Activated naive CD8-positive, alpha-beta T cell (primary cell): ENCODE results near the gene LRRC30.

Source experiments
- H3K27ac Mint-ChIP-seq: one replicate; pipeline ENCODE4 v1.8.0; 2021; ENCODE audit warnings: mixed read lengths
- H3K27me3 Mint-ChIP-seq: one replicate; pipeline ENCODE4 v1.8.0; 2021; ENCODE audit warnings: mixed read lengths
- H3K36me3 Mint-ChIP-seq: one replicate; pipeline ENCODE4 v1.8.0; 2021; ENCODE audit warnings: mixed read lengths
- H3K4me1 Mint-ChIP-seq: one replicate; pipeline ENCODE4 v1.8.0; 2021; ENCODE audit warnings: low read depth, mixed read lengths
- H3K4me3 Mint-ChIP-seq: one replicate; pipeline ENCODE4 v1.8.0; 2021; ENCODE audit warnings: mild to moderate bottlenecking, mixed read lengths
- H3K9me3 Mint-ChIP-seq: one replicate; pipeline ENCODE4 v1.8.0; 2021; ENCODE audit warnings: low read depth, mixed read lengths

LRRC30 gene

DNA sequence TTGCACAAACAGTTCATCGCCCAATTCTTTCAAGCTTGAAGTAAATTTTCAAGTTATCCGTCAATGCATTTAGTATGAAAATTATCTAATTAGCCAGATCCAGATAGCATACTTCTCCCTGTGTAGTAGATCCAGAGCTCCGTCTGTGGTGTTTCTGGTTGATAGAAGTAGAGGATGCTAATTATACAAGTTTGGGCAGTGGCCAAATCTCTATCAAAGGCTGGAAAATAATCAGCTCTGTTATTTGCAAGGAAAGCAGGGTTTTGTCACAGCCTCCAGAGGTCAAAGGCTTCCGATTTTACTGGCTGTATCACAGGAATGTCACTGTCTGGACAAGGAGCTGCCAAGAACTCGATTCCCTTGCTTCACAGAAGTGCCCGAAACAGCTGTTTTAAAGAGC is 28.6 kb downstream of the LRRC30 start:
- Mint-ChIP-seq H3K27ac (no peak overlapping the region), H3K4me3 (no peak overlapping the region), H3K36me3 (no peaks in the 10 kb centered on the region), H3K9me3 (no peaks in the 10 kb centered on the region), H3K27me3 (no peaks in the 10 kb centered on the region), H3K4me1 (no peaks in the 10 kb centered on the region)

DNA sequence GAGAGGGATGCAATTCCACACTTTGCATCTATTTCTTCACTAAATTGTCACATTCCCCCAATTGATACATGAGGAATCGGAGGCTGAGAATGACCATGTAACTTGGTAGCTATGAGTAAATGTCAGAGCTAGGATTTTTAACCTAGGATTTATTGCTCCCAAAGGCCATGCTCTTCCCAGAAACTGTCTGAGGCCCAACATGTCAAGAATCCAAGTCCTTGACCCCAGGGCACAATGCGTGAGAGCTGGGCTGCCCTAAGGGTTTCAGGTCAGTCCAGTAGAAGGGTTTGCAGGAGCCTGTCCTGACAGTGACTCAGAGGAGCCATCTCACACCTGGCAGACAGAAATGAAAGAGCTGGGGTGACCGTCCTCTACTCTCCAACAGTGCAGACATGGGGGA is 30.3 kb downstream of the LRRC30 start:
- H3K36me3 Mint-ChIP-seq: no peaks in the 10 kb centered on the region
- no peak overlapping the region for H3K27ac Mint-ChIP-seq
- H3K9me3 Mint-ChIP-seq: no peaks in the 10 kb centered on the region
- no peak overlapping the region for H3K4me3 Mint-ChIP-seq
- no peaks in the 10 kb centered on the region for H3K27me3 Mint-ChIP-seq
- no peaks in the 10 kb centered on the region for H3K4me1 Mint-ChIP-seq

DNA sequence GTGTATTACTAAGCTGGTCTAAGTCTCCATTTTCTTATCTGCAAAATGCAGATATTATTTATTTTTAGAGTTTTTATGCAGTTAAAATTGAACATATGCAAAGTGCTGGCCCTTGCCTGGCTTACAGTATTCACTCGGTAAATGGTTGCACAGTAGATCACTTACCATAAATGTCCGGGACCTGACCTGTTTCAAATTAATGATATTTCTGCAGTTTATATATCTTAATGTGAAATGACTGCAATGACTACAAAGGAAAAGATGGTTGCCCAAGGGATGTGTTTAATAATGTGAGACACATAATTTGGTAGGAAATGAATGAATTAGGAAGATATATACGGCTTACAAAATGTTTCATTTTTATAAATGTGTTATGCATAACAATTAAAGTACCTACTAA is 37.1 kb downstream of the LRRC30 start:
- Mint-ChIP-seq H3K4me1 (no peaks in the 10 kb centered on the region), H3K27me3 (no peaks in the 10 kb centered on the region), H3K27ac (no peak overlapping the region), H3K36me3 (no peaks in the 10 kb centered on the region), H3K9me3 (peaks cover 4% of the 10 kb centered on the region), H3K4me3 (no peak overlapping the region)

- Mint-ChIP-seq H3K4me1 (no peaks in the 10 kb centered on the region), H3K36me3 (no peaks in the 10 kb centered on the region), H3K27ac (no peak overlapping the region), H3K27me3 (peaks cover 2% of the 10 kb centered on the region), H3K9me3 (peaks cover 4% of the 10 kb centered on the region), H3K4me3 (no peak overlapping the region)
Observed at GRCh38 chr18:7269942-7270341, 39.1 kb downstream of the LRRC30 start.

- no peak overlapping the region for H3K4me3 Mint-ChIP-seq
- H3K9me3 Mint-ChIP-seq: peaks cover 4% of the 10 kb centered on the region
- H3K27me3 Mint-ChIP-seq: peaks cover 2% of the 10 kb centered on the region
- no peaks in the 10 kb centered on the region for H3K36me3 Mint-ChIP-seq
- H3K4me1 Mint-ChIP-seq: no peaks in the 10 kb centered on the region
- no peak overlapping the region for H3K27ac Mint-ChIP-seq
Observed at GRCh38 chr18:7272311-7273049, 41.6 kb downstream of the LRRC30 start.

- H3K36me3 Mint-ChIP-seq: no peaks in the 10 kb centered on the region
- H3K4me1 Mint-ChIP-seq: no peaks in the 10 kb centered on the region
- peaks cover 2% of the 10 kb centered on the region for H3K27me3 Mint-ChIP-seq
- peaks cover 4% of the 10 kb centered on the region for H3K9me3 Mint-ChIP-seq
- no peak overlapping the region for H3K27ac Mint-ChIP-seq
- no peak overlapping the region for H3K4me3 Mint-ChIP-seq
Observed at GRCh38 chr18:7273301-7273921, 42.5 kb downstream of the LRRC30 start.

GRCh38 chr18:7281579-7281978 is 50.7 kb downstream of the LRRC30 start:
- Mint-ChIP-seq H3K4me3 (no peak overlapping the region), H3K9me3 (peaks cover 3% of the 10 kb centered on the region), H3K4me1 (no peaks in the 10 kb centered on the region), H3K27me3 (no peaks in the 10 kb centered on the region), H3K27ac (no peak overlapping the region), H3K36me3 (no peaks in the 10 kb centered on the region)
